ENCODE data around the gene DNAL1.

Gene DNAL1

DNA sequence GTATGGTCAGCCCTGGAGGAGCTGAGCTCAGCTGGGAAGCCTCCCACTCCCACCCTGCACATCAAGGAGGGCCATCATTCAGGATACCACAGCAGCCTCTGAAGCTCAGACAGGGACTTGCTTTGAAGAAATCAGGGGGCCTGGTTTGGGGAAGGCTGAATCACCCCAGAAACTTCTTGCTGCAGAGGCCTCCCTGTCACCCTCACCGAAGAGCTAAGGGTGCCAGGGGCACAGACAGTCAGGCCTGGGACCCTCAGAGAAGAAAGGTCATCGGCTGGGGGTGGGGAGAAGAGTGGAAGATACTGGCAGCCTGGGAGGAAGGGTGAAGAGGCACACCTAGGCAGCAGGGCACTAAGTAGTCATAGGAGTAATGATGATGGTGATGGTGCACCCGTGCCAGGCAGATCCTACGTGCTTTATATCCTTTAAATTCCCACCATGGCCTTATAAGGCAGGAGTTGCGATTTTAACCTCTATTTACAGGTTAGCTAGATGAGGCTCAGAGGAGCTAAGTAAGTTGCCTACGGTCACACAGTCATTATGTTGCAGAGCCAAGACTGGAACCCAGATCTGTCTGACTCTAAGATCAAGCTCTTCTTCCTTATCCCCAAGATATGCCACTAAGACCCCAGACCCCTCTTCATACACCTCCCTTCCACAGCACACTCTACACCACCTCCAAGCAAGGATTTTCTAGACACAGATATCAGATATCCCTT is 97.9 kb downstream of the DNAL1 start:
- TF ChIP-seq, protein P1, sequence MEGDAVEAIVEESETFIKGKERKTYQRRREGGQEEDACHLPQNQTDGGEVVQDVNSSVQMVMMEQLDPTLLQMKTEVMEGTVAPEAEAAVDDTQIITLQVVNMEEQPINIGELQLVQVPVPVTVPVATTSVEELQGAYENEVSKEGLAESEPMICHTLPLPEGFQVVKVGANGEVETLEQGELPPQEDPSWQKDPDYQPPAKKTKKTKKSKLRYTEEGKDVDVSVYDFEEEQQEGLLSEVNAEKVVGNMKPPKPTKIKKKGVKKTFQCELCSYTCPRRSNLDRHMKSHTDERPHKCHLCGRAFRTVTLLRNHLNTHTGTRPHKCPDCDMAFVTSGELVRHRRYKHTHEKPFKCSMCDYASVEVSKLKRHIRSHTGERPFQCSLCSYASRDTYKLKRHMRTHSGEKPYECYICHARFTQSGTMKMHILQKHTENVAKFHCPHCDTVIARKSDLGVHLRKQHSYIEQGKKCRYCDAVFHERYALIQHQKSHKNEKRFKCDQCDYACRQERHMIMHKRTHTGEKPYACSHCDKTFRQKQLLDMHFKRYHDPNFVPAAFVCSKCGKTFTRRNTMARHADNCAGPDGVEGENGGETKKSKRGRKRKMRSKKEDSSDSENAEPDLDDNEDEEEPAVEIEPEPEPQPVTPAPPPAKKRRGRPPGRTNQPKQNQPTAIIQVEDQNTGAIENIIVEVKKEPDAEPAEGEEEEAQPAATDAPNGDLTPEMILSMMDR (IDR thresholded peaks at IDR 0.05): no peak
- Histone ChIP-seq H3K9me3 (no peaks in the 10 kb centered on the region), H3K27me3 (no peaks in the 10 kb centered on the region), H3K36me3 (peaks cover 23% of the 10 kb centered on the region), H3K4me1 (ENCODE audit: control insufficient read depth in 1 of 2, insufficient read depth in 1 of 2, low read depth in 1 of 2, low read length in 1 of 2) (peaks cover 77% of the 10 kb centered on the region in 2 experiments), H3K4me3 (ENCODE audit: low read depth in 1 of 2, low read length in 1 of 2) (no peak overlapping the region), H3K27ac (peak overlapping the region; percentile 87)

DNA sequence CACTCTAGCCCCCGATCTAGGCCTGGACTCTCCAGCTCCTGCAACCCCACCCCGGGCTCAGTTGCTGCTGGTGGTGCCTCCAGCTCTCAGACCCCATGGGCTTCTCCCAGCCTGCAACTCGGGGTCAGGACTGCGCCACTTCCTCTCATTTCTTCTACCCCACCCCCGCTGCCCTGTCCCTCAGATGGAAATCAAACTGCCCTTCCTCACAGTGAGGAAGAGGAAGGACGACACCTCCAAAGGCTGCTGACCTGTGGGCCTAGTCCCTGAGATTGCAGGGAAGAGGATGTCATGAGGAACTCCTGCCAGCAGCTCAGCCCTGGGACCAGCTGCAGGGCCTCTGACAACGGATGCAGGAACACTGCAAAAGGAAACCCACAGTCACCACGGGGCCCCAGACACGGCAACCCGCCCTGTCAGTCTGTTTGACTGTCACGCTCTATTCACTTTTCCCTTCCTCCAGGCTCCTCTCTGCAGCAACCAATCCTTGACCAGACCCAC is 98.7 kb downstream of the DNAL1 start:
- Histone ChIP-seq H3K27ac (peak overlapping the region; percentile 87), H3K9me3 (no peaks in the 10 kb centered on the region), H3K4me3 (ENCODE audit: low read depth in 1 of 2, low read length in 1 of 2) (peak overlapping the region; percentile 19 to 30), H3K4me1 (ENCODE audit: control insufficient read depth in 1 of 2, insufficient read depth in 1 of 2, low read depth in 1 of 2, low read length in 1 of 2) (peaks cover 80 to 85% of the 10 kb centered on the region in 2 experiments), H3K36me3 (peaks cover 15% of the 10 kb centered on the region), H3K27me3 (no peaks in the 10 kb centered on the region)
- TF ChIP-seq, protein P1 (IDR thresholded peaks at IDR 0.05): no peak

DNA sequence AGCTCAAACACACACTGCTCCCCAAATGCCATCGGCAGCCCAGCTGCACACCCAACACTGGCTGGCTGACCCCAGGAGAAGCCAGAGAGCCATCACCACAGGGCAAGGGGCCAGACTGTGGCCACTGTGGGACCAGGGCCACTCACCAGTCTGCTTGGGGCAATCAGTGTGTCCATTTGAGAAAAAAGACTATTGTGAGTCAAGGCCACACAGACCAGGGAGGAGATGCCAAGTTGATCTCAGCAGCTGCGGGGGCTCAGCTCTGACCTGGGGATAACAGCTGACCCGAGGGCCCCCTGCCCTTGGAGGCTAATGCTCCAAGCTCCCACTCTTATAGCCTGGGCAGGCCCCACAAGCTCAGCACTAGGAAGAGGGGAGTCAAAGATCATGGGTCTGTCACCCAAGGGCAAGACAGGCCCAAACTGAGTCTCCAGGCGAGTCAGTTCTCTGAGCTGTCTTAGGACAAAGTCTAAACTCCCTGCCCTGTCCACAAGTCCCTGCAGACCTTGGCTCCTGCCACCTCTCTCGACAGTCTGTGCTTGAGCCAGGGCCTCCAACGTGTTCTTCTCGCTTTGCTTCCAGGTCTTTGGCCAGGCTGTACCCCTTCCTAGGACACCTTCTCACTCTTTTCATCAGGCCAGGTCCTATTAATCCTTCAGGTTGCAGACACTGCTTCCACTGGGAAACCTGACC is 99.5 kb downstream of the DNAL1 start:
- Histone ChIP-seq H3K27ac (peak overlapping the region; percentile 87), H3K4me3 (ENCODE audit: low read depth in 1 of 2, low read length in 1 of 2) (peak overlapping the region; percentile 19 to 30), H3K36me3 (peaks cover 6% of the 10 kb centered on the region), H3K4me1 (ENCODE audit: control insufficient read depth in 1 of 2, insufficient read depth in 1 of 2, low read depth in 1 of 2, low read length in 1 of 2) (peaks cover 80 to 85% of the 10 kb centered on the region in 2 experiments), H3K27me3 (no peaks in the 10 kb centered on the region), H3K9me3 (no peaks in the 10 kb centered on the region)
- TF ChIP-seq, protein P1 (IDR thresholded peaks at IDR 0.05): no peak

DNA sequence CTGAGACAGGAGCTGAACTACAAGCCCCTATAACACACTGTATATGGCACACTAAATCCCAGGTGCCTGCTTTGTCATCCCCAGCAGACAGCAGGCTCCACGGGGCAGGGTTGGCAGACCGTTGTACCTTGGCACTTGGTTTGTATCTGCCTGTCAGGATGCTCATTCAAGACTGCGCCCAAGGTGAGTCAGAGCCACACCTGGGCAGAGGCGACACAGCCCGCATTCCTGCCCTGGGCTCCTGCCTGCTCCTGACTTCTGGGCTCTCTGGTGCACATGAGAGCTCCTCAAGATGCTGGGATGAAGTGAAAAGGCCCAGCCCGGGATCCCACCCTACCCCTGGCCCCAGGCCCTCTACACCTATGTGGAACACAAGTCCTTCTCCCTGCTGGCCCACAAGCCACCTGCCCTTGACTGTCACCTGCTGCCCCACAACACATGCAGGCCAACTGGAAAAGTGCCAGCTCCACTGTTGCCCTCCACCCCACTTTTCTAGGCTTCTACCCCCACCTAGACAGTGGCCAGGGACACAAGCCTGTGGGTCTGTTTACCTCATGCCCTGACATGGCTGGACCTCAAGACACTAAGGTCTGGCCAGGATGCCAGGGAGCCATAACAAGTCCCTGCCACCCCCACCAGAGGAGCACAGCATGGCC is 100.2 kb downstream of the DNAL1 start:
- H3K4me1 ChIP-seq (ENCODE audit: control insufficient read depth in 1 of 2, insufficient read depth in 1 of 2, low read depth in 1 of 2, low read length in 1 of 2): peaks cover 83 to 90% of the 10 kb centered on the region in 2 experiments
- H3K36me3 ChIP-seq: no peaks in the 10 kb centered on the region
- H3K4me3 ChIP-seq (ENCODE audit: low read depth in 1 of 2, low read length in 1 of 2): peak overlapping the region in 1 of 2 experiments; percentile 4
- TF ChIP-seq, protein P1 (IDR thresholded peaks at IDR 0.05): no peak
- no peaks in the 10 kb centered on the region for H3K27me3 ChIP-seq
- peak overlapping the region; percentile 87 for H3K27ac ChIP-seq
- no peaks in the 10 kb centered on the region for H3K9me3 ChIP-seq

DNA sequence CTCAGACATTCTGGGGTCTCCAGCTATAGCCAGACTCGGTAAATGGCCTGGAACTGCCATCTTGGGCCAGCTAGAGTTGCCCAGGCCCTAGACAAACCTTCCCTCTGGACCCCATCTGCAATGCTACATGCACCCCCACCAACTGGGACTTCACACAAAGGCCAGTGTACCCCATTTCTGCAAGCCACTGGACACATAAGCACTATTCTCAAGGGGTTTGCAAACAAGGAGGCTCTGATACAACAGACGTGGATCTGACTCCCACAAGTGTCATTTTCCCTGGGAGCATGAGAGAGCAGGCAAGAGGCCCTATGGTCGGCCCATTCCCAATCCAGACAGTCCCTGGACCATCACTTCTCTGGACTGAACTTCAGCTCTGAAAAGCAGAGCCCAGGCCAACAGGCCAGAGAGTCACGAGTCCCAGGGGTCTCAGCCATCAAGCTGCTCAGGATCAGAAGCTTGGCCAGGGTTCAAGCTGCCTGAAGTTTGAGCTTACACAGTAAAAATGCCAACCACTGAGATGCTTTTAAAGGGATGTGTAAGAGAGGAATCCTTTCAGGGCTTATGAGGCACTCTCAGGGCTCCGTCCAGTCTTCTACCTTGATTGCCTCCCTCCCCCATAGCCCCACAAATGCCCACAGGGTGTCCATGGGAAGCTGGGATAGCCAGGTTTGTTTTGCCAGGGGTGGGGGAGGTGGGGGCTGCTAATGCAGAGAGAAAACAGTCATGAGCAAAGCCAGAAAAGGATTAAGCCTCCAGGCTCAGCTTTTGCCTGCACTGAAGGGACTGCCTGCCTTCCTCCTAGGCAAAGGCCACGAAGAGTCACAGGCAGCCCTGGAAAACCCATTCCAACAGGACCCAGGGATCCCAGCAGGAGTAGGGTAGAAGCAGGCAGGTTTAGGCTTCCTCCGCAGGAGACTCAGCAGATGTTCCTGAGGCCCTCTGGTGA is 101.1 kb downstream of the DNAL1 start:
- H3K4me3 ChIP-seq (ENCODE audit: low read depth in 1 of 2, low read length in 1 of 2): no peak overlapping the region

More for the DNA sequence above, 101.1 kb downstream of the DNAL1 start:
- TF ChIP-seq, protein P1 (IDR thresholded peaks at IDR 0.05): no peak
- peak overlapping the region; percentile 87 for H3K27ac ChIP-seq
- H3K9me3 ChIP-seq: no peaks in the 10 kb centered on the region
- peaks cover 83 to 91% of the 10 kb centered on the region in 2 experiments for H3K4me1 ChIP-seq (ENCODE audit: control insufficient read depth in 1 of 2, insufficient read depth in 1 of 2, low read depth in 1 of 2, low read length in 1 of 2)
- no peaks in the 10 kb centered on the region for H3K36me3 ChIP-seq
- no peaks in the 10 kb centered on the region for H3K27me3 ChIP-seq
